ENCODE measurements around the gene TYW3. TPM values are rescaled to one million over a fixed set of nuclear protein-coding genes. Genes with fewer than 3 reads are reported as not detected.

TYW3 gene, protein sequence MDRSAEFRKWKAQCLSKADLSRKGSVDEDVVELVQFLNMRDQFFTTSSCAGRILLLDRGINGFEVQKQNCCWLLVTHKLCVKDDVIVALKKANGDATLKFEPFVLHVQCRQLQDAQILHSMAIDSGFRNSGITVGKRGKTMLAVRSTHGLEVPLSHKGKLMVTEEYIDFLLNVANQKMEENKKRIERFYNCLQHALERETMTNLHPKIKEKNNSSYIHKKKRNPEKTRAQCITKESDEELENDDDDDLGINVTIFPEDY
- 47.7 TPM for polyA plus RNA-seq (2012; ENCODE audit: low read depth, missing spikeins)

GRCh38 chr1:74732960-74733603 is at the start of gene TYW3, which contains the start of gene CRYZ:
Gene TYW3, plus strand, starts transcription at chr1:74733152. Its CDS starts 93 bp downstream, at chr1:74733245.
Gene CRYZ, minus strand, starts transcription at chr1:74733050. Its CDS starts 8,229 bp downstream, at chr1:74724821.
- FAIRE-seq (peak; percentile 85), DNase-seq (ENCODE audit: insufficient read length, low spot score) (peak; percentile 47)
- peak; percentile 78 for TF ChIP-seq POLR2AphosphoS5 (IDR thresholded peaks at IDR 0.05; ENCODE audit: low read depth, low read length)
- peak; percentile 87 for TF ChIP-seq POLR2A (IDR thresholded peaks at IDR 0.05; ENCODE audit: low read depth, low read length)
- peak; percentile 94 for TF ChIP-seq TAF1 (IDR thresholded peaks at IDR 0.05; ENCODE audit: low read depth, low read length)
- no peak for TF ChIP-seq PAX5 (IDR thresholded peaks at IDR 0.05; ENCODE audit: insufficient read depth, low read length, severe bottlenecking)
- peak; percentile 86; the same call in 1 of the 2 replicates for TF ChIP-seq POU2F2 (IDR thresholded peaks at IDR 0.05; ENCODE audit: low read depth, low read length)
- no peak for TF ChIP-seq SPI1 (IDR thresholded peaks at IDR 0.05; ENCODE audit: low read depth, low read length)

DNA sequence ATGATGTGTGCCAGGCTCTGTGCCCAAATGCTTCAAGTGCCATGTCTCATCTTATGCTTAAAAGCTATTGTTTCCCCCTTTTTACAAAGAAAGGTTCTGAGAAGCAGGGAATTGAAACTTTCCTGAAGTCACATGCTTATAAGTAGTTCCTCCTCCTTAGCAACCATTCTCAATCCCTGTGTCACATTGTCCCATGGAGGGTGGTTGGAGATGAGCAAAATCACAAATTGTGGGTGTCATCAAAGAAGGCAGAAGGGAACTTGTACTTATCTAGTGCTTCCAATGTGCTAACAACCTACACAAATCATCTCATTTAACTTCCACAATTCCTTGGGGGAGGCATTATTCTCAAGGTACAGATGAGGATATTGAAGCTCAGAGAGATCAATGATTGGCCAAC is 49.3 kb upstream of the TYW3 start:
- no peak for DNase-seq (ENCODE audit: insufficient read length, low spot score)
- no peak for FAIRE-seq
- TF ChIP-seq POU2F2 (IDR thresholded peaks at IDR 0.05; ENCODE audit: low read depth, low read length), result no peak
- TF ChIP-seq SPI1 (IDR thresholded peaks at IDR 0.05; ENCODE audit: low read depth, low read length), result no peak
- TF ChIP-seq POLR2AphosphoS5 (IDR thresholded peaks at IDR 0.05; ENCODE audit: low read depth, low read length), result no peak
- no peak for TF ChIP-seq PAX5 (IDR thresholded peaks at IDR 0.05; ENCODE audit: insufficient read depth, low read length, severe bottlenecking)
- TF ChIP-seq TAF1 (IDR thresholded peaks at IDR 0.05; ENCODE audit: low read depth, low read length), result no peak
- TF ChIP-seq POLR2A (IDR thresholded peaks at IDR 0.05; ENCODE audit: low read depth, low read length), result no peak

DNA sequence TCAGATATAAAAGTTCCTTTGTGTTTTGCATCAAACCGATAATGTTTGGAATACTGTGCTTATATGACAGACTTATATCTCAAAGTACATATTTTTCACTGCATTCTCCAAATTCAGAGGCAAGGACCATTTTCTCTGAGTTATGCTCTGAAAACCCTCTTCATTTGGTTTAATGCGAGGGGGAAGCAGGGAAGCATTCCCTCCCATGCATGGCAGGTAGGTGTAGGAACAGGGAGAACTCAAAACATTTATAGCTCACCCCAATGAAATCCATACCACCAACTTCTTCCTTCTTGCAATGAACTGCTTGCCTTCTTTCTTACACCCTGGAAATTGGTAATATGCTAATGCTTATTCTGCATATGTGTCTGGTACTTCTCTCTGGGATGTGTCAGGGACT is 48.7 kb upstream of the TYW3 start:
- no peak for FAIRE-seq
- TF ChIP-seq TAF1 (IDR thresholded peaks at IDR 0.05; ENCODE audit: low read depth, low read length), result no peak
- TF ChIP-seq POLR2A (IDR thresholded peaks at IDR 0.05; ENCODE audit: low read depth, low read length), result no peak
- TF ChIP-seq SPI1 (IDR thresholded peaks at IDR 0.05; ENCODE audit: low read depth, low read length), result no peak
- TF ChIP-seq POU2F2 (IDR thresholded peaks at IDR 0.05; ENCODE audit: low read depth, low read length), result no peak
- TF ChIP-seq PAX5 (IDR thresholded peaks at IDR 0.05; ENCODE audit: insufficient read depth, low read length, severe bottlenecking), result no peak
- no peak for TF ChIP-seq POLR2AphosphoS5 (IDR thresholded peaks at IDR 0.05; ENCODE audit: low read depth, low read length)
- no peak for DNase-seq (ENCODE audit: insufficient read length, low spot score)

GRCh38 chr1:74686928-74687327 is 46.0 kb upstream of the TYW3 start:
- DNase-seq (ENCODE audit: insufficient read length, low spot score), result no peak
- no peak for FAIRE-seq
- TF ChIP-seq SPI1 (IDR thresholded peaks at IDR 0.05; ENCODE audit: low read depth, low read length) (no peak), POLR2AphosphoS5 (IDR thresholded peaks at IDR 0.05; ENCODE audit: low read depth, low read length) (no peak), PAX5 (IDR thresholded peaks at IDR 0.05; ENCODE audit: insufficient read depth, low read length, severe bottlenecking) (no peak)

DNA sequence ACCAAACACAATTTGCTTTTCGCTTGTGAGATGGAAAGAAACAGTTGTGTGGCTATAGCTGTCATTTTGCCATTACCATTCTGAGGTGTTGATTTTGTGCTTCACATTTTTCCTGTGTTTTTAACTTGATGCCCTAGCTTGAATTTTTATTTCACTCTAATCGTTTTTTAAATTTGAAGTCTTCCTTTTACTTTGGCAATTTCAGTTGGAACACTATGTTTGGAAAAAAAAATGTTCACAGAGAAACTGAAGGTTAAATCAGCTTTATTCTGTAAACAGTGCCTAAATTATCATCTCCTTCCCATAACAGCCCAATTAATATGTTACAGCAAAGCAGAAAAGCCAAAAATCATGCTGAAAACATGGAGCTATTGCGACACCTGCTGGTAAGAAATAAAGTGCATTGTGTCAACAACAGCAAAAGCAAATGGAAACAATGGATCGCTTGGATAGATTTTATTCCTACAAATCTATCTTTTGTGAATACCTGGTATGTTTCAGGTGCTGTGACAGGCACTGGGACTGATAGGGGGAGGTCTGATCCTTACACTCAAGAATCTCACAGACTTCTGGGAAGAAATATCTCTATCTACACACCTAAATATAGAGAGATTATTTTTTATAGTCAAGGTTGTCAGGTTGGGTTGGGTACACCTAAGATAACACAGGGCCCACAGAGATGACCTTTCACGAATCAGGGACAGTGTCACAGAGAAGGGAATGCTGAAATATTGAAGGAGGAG is 43.2 kb upstream of the TYW3 start:
- TF ChIP-seq SPI1 (IDR thresholded peaks at IDR 0.05; ENCODE audit: low read depth, low read length), result no peak
- TF ChIP-seq TAF1 (IDR thresholded peaks at IDR 0.05; ENCODE audit: low read depth, low read length), result no peak
- TF ChIP-seq POU2F2 (IDR thresholded peaks at IDR 0.05; ENCODE audit: low read depth, low read length), result no peak
- TF ChIP-seq POLR2AphosphoS5 (IDR thresholded peaks at IDR 0.05; ENCODE audit: low read depth, low read length), result no peak
- TF ChIP-seq POLR2A (IDR thresholded peaks at IDR 0.05; ENCODE audit: low read depth, low read length), result no peak
- no peak for TF ChIP-seq PAX5 (IDR thresholded peaks at IDR 0.05; ENCODE audit: insufficient read depth, low read length, severe bottlenecking)
- FAIRE-seq (peak; percentile 80), DNase-seq (ENCODE audit: insufficient read length, low spot score) (no peak)

DNA sequence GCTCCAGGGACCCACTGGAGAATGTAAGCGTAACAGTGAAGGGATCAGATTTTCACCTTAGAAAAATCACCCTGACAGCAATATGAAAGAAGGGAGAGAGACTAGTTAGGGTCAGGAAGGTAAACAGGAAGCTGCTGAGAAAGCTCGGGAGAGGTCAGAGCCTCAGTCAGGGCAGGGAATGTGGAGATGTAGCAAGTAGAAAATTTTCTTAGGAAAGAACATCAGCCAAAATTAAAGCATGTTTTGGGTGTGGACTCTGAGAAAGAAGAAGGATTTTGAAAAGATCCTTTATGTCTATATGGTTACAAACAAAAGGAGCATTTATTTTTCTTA is 42.6 kb upstream of the TYW3 start:
- DNase-seq (ENCODE audit: insufficient read length, low spot score), result no peak
- no peak for FAIRE-seq
- TF ChIP-seq PAX5 (IDR thresholded peaks at IDR 0.05; ENCODE audit: insufficient read depth, low read length, severe bottlenecking), result no peak
- no peak for TF ChIP-seq SPI1 (IDR thresholded peaks at IDR 0.05; ENCODE audit: low read depth, low read length)
- no peak for TF ChIP-seq TAF1 (IDR thresholded peaks at IDR 0.05; ENCODE audit: low read depth, low read length)
- no peak for TF ChIP-seq POU2F2 (IDR thresholded peaks at IDR 0.05; ENCODE audit: low read depth, low read length)
- TF ChIP-seq POLR2AphosphoS5 (IDR thresholded peaks at IDR 0.05; ENCODE audit: low read depth, low read length), result no peak
- no peak for TF ChIP-seq POLR2A (IDR thresholded peaks at IDR 0.05; ENCODE audit: low read depth, low read length)

DNA sequence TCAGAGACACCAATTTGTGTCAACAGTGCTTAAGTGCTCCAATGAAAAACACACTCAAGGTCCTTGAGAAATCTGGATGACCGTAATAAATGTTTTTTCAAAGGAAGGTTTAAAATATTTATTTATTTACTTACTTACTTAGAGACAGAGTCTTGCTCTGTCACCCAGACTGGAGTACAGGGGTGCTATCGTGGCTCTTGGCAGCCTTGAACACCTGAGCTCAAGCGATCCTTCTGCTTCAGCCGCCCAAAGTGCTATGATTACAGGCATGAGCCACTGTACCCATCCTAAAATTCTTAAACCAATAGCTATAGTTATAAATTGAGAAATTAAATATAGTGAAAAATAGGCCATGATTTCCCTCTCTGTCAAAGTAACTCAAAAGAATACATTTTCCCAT is 42.0 kb upstream of the TYW3 start:
- no peak for DNase-seq (ENCODE audit: insufficient read length, low spot score)
- TF ChIP-seq POLR2AphosphoS5 (IDR thresholded peaks at IDR 0.05; ENCODE audit: low read depth, low read length) (no peak), TAF1 (IDR thresholded peaks at IDR 0.05; ENCODE audit: low read depth, low read length) (no peak), POU2F2 (IDR thresholded peaks at IDR 0.05; ENCODE audit: low read depth, low read length) (no peak), SPI1 (IDR thresholded peaks at IDR 0.05; ENCODE audit: low read depth, low read length) (no peak), POLR2A (IDR thresholded peaks at IDR 0.05; ENCODE audit: low read depth, low read length) (no peak), PAX5 (IDR thresholded peaks at IDR 0.05; ENCODE audit: insufficient read depth, low read length, severe bottlenecking) (no peak)
- FAIRE-seq, result no peak

GRCh38 chr1:74693473-74693872 is 39.5 kb upstream of the TYW3 start:
- no peak for FAIRE-seq
- TF ChIP-seq POU2F2 (IDR thresholded peaks at IDR 0.05; ENCODE audit: low read depth, low read length) (no peak), TAF1 (IDR thresholded peaks at IDR 0.05; ENCODE audit: low read depth, low read length) (no peak), POLR2A (IDR thresholded peaks at IDR 0.05; ENCODE audit: low read depth, low read length) (no peak), PAX5 (IDR thresholded peaks at IDR 0.05; ENCODE audit: insufficient read depth, low read length, severe bottlenecking) (no peak), SPI1 (IDR thresholded peaks at IDR 0.05; ENCODE audit: low read depth, low read length) (no peak), POLR2AphosphoS5 (IDR thresholded peaks at IDR 0.05; ENCODE audit: low read depth, low read length) (no peak)
- DNase-seq (ENCODE audit: insufficient read length, low spot score), result no peak

DNA sequence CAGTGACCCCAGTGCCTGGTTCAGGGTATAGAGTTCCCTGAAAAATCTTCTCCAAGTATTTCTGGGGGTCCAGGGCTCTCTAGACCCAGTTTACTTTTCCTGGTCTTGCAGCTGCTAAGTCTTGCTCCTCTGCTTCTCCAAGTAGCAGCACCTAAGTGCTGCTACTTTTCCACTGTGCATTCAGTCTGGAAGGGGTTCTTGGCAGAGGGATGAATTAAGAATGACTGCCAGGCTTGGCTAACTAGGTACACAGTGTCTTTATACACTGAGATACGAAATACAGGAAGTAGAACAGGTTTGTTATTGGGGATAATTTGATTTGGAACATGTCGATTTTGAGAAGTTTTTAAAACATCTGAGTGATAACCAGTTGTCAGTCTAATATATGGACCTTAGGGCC is 35.1 kb upstream of the TYW3 start:
- TF ChIP-seq POLR2A (IDR thresholded peaks at IDR 0.05; ENCODE audit: low read depth, low read length) (no peak), SPI1 (IDR thresholded peaks at IDR 0.05; ENCODE audit: low read depth, low read length) (no peak), POU2F2 (IDR thresholded peaks at IDR 0.05; ENCODE audit: low read depth, low read length) (no peak), PAX5 (IDR thresholded peaks at IDR 0.05; ENCODE audit: insufficient read depth, low read length, severe bottlenecking) (no peak), POLR2AphosphoS5 (IDR thresholded peaks at IDR 0.05; ENCODE audit: low read depth, low read length) (no peak), TAF1 (IDR thresholded peaks at IDR 0.05; ENCODE audit: low read depth, low read length) (no peak)
- FAIRE-seq (no peak), DNase-seq (ENCODE audit: insufficient read length, low spot score) (no peak)
